Cerebellar nuclear complex (tissue), 1 donor: ENCODE measurements around the gene SPNS1.
"Not testable (repeated sequence)": the region's sequence is repeated elsewhere in the genome, so short reads cannot be mapped to it uniquely, and the experiment has no call there.

Source experiments
- DNase-seq, 2 experiments: peaks; one replicate each; lab custom pipeline; 2025; lab: John Stamatoyannopoulos, UW

SPNS1 gene

DNA sequence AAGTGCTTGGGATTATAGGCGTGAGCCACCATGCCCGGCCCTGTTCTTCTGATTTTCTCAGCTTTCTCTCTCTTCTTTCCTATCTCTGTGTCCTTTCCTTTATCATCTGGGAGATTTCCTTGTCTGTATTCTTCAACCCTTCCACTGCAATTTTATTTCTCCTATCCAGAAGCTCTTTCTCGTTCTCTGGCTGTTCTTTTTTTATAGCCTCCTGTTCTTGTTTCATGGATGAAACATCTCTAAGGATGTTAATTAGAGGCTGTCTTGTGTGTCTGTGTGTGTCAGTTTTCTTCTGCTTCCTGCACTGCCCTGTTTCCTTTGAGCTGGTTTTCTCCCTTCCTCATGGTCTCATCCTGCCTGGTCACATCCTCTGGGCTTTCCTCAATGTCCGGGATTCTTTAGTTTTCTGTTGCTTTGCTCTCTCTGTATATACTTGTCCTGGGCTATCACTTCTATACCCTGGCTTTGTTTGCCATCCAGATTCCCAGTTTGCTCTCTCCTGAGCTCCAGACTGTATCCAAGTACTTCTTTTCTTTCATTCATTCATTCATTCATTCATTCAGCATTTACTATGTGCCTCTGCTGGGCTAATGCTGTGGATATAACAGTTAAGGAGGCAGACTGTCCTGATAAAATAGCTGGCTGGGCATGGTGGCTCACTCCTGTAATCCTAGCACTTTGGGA is 12.7 kb downstream of the SPNS1 start:
- no peak for DNase-seq

DNA sequence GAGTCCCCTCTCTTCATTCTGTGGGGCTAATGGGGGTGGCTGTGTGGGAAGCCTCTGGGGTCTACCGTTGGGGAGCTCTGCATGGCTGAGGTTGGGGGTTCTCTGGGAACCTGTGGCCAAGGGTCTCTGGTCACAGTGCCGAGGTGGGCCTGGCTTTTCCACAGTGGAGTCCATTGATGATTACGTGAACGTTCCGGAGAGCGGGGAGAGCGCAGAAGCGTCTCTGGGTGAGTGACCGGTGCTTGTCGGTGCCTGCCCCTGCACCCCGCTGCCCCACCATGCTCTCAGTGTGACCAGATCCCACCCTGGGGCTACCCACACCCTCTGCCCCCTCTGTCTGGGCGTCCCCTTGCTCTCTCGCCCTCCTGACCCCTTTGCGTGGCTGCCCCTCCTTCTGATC is 14.8 kb downstream of the SPNS1 start:
- no peak for DNase-seq

DNA sequence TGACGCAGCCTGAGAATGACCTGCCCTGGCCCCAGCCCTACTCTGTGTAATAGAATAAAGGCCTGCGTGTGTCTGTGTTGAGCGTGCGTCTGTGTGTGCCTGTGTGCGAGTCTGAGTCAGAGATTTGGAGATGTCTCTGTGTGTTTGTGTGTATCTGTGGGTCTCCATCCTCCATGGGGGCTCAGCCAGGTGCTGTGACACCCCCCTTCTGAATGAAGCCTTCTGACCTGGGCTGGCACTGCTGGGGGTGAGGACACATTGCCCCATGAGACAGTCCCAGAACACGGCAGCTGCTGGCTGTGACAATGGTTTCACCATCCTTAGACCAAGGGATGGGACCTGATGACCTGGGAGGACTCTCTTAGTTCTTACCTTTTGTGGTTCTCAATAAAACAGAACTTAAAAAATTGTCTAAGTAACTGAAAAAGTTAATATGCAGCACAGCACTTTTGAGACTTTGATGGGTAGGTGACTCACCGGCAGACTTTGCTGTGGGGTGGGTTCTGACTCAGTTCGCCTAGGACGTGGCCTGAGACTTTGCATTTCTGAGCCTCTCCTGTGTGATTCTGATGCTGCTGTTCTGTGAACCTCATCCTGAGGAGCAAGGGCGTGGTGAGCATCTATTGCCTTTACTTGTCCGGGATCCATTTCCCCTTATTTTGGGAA is 15.9 kb downstream of the SPNS1 start:
- no peak for DNase-seq

DNA sequence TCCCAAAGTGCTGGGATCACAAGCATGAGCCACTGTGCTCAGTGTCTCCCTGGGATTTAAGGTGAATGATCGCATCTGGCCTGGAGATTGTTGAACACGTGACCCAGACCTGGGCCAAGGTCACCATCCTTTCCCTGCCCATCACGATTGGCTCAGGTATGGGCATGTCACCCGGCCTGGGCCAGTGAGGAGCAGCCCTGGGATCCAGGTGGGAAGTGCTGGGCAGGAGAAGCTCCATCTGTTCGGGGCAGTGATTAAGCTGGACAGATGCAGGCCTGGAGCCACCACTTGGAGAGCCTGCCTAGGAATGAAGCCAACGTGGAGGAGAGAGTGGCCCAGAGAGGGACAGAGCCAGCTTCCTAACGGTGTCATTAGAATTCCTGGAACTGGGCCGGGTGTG is 17.1 kb downstream of the SPNS1 start:
- no peak for DNase-seq

DNA sequence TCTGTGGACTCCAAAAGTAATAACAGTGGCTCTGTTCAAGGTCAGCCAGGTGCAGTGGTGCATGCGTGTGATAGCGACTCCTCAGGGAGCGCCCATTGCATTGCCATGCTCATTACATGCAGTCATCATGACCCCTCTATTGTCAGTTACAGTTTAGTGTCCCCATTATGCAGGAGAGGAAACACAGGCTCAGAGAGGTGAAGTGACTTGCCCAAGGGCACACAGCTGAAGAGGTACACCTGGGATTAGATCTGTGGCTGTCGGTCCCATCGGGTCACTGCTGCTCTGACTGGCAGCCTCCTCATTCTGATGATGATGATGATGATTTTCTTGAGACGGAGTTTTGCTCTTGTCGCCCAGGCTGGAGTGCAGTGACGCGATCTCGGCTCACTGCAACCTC is 17.9 kb downstream of the SPNS1 start:
- no peak for DNase-seq

DNA sequence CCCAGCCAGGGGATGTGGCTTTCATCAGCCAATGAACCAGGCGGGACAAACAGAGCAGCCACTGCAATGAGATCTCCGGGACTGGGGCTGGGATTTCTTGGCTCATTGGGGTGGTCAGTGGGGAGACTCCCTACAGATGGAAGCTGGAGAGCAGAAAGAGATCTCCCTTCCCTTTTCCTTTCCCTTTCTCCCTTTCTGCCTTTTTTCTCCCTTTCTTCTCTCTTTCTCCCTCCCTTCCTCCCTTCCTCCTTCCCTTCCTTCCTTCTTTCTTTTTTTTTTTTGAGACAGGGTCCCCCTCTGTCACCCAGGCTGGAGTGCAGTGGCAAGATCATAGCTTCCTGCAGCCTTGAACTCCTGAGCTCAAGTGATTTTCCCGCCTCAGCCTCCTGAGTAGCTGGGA is 24.3 kb downstream of the SPNS1 start:
- no peak for DNase-seq

DNA sequence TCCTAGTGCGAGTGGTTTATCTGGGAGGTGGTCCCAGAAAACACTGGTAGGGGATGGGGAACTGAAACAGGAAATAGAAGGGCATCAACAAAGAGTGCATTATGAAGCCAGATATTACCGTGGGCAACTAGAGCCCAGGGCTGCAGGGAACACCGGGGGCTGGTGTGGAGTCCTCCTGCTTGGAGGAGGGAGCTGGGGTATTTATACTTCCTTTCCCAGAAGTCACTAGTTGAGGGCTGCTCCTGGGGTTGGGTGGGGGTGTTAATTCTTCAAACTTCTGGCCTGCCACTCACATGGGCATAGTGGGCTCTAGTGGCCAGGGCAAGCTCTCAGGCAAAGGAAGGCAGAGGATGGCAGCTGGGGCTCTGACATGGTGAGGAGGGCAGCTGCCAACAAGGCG is 25.0 kb downstream of the SPNS1 start:
- DNase-seq, result no peak

DNA sequence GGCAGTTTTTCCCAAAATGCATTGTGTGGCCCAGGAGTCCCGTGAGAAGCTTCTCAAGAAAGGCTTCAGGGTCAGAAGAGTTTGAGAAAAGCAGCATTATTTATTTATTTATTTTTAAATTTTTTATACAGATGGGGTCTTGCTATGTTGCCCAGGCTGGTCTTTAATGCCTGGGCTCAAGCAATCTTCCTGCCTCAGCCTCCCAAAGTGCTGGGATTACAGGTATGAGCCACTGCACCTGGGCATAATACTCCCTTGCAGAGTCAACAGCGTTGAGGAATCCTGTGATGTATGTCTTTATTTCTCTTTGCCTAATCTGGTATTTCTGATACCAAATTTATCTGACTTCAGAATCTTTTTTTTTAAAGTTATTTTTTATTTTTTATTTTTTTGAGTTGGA is 25.4 kb downstream of the SPNS1 start:
- no peak for DNase-seq

DNA sequence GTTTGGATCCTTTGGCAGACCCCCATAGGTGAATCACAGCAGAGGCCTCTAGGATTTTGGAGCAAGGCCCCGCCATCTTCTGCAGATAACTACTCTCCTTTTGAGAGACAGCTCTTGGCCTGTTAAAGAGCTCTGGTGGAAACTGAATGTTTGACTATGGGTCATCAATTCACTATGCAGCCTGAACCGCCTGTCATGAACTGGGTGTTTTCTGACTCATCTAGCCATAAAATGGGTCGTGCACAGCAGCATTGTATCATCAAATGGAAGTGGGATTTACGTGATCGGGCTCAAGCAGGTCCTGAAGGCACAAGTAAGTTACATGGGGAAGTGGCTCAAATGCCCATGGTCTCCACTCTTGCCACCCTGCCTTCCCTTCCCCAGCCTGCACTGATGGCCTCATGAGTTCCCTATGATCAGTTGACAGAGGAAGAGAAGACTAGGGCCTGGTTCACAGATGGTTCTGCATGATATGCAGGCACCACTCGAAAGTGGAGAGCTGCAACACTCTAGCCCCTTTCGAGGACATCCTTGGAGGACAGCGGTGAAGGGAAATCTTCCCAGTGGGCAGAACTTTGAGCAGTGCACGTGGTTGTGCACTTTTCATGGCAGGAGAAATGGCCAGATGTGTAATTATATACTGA is 30.0 kb downstream of the SPNS1 start:
- DNase-seq, result not testable (repeated sequence)

DNA sequence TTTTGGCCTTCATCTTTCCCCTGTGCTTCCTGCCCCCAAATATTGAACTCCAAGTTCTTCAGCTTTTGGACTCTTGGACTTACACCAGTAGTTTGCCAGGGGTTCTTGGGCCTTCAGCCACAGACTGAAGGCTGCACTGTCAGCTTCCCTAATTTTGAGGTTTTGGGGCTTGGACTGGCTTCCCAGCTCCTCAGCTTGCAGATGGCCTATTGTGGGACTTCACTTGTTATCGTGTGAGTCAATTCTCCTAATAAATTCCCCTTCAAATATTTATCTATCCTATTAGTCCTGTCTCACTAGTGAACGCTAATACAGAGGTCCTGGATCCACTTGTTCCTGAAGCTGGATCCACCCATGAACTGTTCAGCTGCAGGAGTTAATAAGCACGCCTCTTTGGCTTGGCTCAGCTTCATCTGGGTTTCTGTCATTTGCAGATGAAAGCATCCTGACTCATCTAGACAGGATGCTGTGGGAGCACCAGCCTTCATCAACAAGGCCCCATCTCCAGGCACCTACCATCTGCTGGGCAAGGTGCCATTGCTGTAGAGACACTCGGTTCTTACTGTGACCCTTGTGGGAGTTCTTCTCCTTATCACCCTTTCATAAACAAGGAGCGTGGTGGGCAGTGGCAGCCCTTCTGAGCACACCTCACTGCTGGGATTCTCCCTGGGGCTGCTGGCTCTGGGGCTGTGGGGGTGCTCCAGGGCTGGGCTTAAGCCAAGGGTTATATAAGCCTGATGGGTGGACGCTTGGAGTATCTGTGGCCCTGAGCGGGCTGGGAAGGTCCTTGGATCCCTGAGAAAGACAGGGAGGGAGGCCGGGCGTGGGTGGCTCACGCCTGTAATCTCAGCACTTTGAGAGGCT is 33.4 kb downstream of the SPNS1 start:
- no peak for DNase-seq

DNA sequence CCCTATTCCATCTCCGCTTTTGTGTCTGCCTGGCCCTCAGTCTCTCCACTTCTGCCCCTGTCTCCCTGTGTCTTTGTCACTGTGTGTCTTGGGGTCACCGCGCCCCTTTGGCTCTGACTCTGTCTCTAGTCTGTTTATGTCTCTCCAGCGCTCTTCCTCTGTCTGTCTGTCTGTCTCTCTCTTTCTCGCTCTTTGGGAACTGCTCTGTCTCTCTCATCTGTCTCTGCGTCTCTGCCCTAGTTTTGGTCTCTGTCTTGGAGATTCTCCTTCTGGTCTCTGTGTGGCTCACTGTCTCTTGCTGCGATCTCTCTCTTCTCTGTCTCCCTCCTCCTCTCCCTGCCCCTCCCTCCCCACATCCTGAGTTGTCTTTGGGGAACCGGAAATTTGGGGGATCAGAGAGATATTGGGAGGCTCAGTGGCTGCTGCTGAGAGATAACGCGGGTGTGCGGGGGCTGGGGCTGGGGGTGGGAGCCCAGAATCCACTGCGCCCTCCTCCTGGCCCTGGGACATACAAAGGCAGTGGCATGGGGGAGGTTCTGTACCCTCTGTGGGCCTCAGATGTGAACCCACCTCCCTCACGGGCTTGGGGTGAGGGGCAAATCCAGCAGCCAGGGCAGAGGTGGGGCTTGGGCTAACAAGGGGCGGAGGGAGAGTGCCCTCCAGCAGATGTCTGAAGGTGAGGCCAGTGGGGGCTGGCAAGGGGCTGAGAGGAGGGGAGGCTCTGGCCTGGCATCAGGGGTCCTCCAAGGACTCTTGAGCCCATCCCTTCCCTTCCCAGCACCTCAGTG is 34.7 kb downstream of the SPNS1 start:
- no peak for DNase-seq

DNA sequence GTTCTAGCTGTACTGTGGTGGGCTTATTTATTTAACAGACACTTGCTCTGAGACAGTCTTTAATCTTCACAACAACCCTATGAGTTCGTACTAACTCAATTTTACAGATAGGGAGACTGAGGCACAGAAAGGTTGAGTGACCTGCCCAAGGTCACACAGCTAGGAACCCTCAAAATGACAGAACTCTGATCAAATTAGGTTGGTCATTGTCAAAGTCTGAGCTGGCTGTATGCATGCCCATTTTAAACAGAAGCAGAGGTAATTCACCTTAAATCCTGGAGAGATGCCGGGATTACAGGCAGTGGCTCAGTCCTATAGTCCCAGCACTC is 35.2 kb downstream of the SPNS1 start:
- DNase-seq, result no peak

DNA sequence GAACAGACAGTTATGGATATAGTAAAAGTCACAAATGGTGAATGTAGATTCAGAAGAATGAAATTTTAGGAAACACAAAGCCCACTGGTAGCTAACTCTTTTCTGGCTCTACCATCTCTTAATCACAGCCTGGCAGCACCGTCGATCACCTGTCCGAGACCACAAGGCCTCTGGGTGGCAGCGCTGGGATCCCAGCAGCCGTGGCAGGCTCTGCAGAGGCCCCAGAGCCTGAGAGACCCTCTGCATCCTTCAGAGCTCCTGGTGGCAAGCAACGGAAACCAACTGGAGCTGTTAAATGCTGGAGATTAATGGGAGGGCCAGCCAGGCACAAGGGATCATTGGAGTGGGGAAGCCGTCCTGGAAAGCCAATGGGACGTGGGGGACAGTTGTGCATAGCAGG is 36.5 kb downstream of the SPNS1 start:
- DNase-seq, result no peak

DNA sequence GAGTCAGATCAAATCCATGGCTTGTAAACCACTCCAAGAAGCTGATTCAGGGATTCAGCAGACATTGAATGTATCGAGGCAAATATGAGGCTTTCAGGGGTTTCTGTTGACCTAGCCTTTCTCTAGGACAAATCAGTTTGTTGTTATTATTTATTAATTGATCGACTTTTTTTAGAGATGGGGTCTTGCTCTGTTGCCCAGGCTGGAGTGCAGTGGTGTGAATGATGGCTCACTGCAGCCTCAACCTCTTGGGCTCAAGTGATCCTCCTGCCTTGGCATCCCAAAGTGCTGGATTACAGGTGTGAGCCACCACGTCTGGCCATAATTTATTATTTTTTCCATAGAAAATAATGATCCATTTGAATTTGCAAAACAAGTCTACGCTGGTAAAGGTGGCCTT is 37.3 kb downstream of the SPNS1 start:
- DNase-seq, result no peak

DNA sequence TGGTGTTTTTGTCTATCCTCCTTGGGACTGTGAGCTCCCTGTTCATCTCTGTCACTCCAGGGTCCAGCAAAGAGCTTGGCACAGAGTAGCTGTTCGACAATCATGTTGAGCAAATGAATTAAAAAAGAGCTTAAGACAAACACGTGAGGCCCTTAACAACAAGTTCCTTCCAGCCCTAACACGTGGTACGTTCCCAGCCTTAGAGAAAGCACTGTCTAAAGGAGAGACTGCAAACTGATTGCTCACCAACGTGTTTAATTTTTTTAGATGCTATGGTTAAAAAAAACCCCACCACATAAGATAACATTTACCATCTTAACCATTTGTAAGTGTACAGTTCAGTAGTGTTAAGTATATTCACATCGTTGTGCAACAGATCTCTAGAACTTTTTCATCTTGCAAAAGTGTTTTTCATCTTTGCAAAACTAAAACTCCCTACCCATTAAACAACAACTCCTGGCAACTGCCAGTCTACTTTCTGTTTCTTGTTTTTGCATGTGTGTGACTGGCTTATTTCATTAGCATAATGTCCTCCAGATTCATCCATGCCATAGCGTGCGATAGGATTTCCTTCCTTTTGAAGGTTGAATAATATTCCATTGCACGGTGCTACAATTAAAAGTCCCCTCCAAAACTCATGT is 38.5 kb downstream of the SPNS1 start:
- DNase-seq, result no peak

DNA sequence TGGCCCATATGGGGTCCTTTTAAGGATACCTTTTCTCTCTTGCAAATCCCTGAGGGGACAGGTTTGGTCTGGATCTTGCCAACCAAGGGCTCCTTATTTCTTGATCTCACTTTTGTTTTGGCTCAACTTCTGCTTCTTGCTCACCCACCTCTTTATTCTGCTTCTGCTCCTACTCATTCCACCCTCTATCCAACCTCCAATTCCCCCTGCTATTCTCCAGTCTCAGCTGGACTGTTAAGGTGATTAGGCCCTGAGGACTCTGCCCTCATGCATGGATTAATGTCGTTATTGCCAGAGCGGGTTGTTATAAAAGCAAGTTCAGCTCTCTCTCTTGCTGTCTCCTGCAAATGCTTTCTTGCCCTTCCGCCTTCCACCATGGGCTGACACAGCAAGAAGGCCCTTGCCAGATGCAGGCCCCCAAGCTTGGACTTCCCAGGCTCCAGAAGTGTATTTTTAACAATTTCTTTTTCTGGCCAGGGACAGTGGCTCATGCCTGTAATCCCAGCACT is 40.0 kb downstream of the SPNS1 start:
- no peak for DNase-seq

DNA sequence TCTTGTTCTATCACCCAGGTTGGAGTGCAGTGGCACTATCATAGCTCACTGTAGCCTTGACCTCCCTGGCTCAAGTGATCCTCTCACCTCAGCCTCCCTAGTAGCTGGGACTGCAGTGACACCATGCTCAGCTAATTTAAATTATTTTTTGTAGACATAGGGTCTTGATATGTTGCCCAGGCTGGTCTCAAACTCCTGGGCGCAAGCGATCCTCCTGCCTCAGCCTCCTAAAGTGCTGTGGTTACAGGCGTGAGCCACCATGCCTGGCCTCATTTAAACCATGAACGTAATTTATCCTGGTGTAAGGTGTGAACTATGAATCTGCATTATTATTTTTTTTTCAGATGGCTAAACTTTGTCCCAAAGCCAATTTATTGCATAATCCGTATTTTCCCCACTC is 47.6 kb downstream of the SPNS1 start:
- DNase-seq, result no peak

DNA sequence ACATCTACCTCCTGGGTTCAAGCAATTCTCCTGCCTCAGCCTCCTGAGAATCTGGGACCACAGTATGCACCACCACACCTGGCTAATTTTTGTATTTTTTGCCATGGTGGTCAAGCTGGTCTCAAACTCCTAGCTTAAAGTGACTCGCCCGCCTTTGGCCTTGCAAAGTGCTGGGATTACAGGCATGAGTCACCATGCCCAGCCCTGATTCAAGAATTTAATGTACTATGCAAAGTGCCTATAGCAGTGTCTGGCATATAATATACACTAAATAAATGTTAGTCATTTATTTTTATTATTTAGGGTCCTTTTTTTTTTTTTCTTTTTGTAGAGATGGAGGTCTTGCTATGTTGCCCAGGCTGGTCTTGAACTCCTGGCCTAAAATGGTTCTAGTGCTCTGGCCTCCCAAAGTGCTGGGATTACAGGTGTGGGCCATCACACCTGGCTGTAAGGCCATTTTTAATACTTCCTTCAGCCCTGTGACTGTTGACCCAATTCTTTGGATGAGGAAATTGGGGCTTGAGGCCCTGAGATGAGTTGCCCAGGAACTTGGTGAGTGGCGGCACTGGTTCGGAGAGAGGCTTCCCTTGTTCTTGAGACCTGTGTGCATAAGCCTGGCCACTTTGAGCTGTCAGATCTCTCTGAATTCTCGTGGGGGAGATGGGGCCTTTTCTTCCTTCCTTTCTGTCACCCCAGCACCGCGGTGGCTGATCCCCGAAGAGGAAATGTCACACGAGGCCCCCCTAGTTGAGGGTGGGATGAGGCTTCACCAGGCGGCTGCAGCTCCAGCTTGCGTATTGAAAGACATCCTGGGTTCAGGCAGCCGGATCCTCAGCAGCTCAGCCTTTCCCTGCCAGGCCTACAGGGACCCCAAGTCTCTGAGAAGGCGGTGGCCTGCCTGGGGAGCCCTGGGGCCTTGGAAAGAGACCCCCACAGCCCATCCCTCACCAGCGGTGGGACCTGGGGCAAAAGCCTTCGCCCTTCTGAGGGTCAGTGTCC is 49.0 kb downstream of the SPNS1 start:
- DNase-seq, result no peak

DNA sequence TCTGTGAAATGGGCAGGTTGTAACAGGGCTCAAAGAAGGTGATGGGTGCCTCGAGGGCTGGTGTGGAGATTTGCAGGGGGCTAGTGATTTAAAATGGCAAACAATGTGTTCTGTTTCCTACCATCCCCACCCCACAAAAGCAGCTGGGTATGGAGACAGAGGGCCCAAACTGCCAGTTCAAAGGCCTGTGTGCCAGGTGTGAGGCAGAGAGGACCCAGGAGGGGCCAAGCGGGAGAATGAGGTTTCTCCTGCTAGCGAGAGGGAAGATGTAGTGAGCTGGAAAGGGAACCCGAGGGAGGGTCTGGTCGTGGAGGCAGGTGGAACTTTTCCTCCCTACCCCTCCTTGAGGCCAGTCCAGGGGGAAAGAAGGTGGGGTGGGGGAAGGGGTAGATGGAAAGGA is 49.7 kb downstream of the SPNS1 start:
- no peak for DNase-seq

DNA sequence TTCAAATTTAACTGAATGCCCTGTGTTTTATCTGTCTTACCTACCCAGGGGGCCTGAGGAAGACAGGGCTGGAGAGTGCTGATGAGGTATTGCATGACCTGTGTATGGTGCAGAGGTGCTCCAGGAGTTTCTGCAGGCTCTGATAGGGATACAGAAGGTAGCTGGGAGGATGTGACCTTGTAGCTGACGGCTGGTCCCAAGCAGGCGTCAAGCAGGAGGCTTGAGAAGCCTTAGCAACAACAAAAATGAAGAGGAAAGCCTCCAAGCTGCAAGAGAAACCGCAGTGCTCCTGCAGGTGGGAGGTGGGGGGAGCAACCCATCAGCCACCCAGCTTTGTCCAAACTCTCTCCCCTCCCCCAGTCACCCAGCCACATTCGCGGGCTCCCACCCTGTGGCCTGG is 50.6 kb downstream of the SPNS1 start:
- DNase-seq, result no peak
